Endothelial cell of hepatic sinusoid (primary cell): ENCODE results near the gene PHLDB1.

Source experiments
- in situ Hi-C: cut with HindIII; loops from 2 replicates; pipeline ENCODE4 v1.10.0; 2017; ENCODE audit warnings: low sequenced_read_pairs

PHLDB1 gene

DNA sequence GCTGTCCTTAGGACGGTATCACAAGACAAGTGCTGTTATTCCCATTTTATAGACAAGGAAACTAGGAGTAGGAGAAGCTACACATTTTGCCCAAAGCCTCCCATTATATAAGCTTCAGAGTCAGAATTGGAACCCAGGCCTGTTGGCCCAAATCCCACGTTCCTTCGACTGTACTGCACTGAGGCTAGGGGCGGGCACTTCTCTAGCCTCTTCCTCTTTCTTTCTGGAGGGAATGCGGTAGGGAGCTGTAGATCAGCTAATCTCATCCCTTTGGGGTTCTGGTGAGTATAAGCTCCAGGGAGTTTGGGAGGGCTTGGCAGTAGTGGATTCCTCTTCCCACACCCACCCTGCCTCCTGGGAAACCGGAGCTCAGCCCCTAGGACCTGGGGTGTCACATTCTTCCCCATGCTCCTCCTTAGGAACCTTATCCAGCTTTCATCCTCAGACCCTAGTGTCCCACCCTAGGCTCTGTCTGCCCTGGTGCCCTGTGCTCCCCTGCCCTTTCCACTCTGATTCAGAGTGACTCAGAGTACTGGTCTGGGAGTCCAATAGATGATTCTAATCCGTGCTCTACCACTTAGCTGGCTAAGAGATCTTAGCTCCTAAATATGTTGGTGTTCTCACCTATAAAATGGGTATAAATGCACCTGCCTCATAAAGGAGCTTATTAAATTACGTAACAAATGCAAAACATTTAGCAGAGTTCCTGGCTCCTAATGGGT lies 29.3 kb downstream of the PHLDB1 start:
- in situ Hi-C loops, result no loop called here

DNA sequence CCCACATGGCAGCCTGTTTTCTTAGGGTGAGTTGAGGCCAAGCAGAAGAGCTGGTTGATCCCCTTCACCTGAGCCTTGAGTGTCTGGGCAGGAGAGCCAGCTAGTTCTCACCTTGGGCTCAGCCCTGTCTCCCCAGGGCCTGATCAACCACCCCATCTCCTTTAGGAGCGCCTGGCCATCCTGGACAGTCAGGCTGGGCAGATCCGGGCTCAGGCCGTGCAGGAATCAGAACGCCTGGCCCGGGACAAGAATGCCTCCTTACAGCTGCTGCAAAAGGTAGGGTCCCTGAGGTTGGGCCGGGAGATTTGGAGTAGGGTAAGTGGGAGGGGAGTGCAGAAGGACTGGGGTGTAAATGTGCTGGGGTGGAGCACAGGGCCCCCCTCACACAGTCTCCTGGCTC lies 31.3 kb downstream of the PHLDB1 start:
- in situ Hi-C loops, result no loop called here

DNA sequence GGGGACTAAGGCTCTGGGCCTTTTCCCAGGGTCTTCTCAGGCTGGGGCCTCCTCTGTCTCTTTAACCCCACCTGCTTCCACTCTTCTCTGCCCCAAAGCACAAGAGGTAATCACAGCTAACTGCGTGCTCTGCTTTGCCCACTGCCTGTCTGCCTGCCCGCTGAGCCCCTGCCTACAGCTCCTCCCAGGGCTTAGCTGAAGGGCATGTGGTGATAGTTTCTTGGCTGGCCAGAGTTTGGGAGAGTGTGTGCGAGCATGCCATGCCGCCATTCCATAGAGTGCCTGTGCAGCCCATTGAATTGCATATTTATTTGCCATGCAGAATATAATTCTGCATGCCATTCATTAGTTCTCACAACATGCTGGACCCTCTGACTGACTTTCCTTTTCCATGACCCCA lies 32.5 kb downstream of the PHLDB1 start:
- in situ Hi-C loops, result no loop called here

DNA sequence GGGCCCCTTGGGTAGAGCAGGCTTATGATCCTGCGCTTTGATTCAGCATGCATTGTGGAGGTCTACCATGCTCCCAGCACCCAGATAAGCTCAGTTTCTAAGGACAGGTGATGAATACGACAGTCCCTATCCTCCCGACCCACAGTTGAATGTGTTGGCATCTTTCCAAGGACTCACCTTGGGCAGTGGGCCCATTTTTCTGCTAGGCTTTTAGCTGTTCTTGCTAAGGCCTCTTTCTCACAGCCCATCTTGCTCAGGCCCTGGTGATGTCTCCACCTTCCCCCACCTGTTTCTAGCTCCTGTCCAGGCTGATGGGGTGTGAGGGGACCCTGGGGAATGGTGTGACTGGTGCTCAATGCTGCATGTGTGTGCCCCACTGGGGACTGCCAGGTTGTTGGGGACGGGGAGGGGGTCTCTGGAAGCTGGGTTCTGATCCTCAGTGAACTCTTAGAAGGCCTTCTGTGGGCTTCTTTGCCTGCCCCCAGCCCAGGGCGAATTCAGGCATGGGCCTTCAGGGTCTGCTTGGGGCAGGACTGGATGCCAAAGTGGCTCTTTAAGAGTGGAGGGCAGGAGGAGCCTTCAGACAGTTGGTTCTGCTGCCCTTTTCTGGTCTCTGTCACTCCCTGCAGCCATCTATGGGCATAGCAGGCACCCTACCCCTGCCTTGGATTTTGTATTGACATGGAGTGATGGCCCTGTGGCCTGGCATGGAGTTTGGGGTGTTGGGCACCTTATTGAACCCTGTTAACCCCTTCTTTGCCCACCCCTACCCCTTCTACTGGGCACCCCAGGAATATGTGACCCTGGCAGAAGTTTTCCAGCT lies 33.1 kb downstream of the PHLDB1 start:
- in situ Hi-C loops, result no loop called here

DNA sequence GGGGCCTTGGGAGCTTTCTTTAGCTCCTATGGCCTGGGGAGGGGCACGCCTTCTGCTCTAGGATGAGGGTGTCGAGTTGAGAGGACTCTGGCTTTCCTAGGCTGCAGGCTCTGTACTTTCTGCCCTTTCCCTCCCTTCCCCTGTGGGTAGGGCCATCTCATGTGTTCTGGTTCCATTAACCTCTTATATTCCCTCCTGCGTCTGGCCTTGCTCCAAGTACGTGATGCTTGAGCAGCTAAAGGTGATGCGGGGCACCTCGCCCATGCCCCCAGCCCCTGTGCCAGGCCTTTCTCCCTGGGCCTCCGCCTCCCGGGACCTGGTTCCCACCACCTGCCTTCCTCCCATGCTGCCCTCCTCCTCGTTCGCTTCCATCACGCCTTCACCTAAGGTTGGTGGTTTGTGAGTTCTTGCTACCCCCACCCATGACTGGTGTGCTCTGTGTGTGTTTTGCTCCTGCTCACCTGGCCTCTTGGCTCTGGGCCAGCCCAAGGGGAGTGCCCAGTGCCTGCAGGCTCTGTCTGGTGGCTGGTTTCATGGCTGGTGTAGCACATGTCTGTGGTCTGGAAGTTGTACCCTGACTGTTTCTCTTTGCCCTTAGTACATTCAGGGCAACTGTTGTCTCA lies 34.1 kb downstream of the PHLDB1 start:
- in situ Hi-C loops, result no loop called here

DNA sequence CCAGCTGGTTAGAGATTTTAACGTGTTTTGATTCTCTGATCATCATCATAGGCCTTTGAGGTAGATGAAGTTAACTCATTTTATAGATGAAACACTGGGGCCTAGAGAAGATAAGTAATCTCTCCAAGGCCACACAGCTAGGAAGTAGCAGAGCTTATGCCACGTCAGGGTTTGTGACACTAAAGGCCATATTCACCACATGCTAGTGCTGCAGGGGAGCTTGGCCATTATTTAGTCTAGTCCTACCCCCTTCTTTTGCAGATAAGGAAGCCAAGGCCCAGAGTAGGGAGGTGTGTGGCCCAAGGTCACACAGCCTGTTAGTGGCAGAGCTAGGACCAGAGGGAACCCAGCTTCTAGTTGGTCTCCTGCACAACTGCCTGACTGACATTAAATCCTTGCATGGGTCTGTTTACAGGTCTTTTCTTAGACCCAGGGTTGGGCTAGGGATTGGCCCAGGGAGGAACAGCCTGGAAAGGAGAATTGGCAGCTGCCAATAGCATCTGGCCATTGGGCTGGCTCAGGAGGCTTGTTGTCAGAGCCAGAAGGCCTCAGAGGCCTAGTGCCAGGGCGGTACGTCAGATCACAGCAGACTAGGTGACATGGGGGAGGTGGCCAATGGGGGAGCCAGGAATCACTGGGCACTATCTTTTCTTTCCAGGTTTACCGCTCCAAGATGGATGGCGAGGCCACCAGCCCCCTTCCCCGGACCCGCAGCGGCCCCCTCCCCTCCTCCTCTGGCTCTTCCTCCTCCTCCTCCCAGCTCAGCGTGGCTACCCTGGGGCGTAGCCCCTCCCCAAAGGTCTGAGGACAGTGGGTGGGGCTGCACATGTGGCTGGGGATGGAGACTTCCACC lies 36.0 kb downstream of the PHLDB1 start:
- in situ Hi-C loops, result no loop called here

DNA sequence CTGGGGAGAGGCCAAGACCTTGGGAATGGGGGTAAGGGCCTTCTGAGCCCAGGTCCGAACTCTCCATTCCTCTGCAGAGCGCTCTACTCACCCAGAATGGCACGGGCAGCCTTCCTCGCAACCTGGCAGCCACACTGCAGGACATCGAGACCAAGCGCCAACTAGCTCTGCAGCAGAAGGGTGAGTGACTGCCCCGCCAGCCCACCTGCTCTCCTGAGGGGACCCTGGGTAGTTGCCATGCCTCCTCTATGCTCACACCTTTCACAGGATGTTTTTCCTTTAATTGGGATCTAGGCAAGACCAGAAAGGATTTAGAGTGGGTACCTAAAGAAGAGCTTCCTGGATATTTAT lies 36.6 kb downstream of the PHLDB1 start:
- in situ Hi-C loops, result no loop called here

DNA sequence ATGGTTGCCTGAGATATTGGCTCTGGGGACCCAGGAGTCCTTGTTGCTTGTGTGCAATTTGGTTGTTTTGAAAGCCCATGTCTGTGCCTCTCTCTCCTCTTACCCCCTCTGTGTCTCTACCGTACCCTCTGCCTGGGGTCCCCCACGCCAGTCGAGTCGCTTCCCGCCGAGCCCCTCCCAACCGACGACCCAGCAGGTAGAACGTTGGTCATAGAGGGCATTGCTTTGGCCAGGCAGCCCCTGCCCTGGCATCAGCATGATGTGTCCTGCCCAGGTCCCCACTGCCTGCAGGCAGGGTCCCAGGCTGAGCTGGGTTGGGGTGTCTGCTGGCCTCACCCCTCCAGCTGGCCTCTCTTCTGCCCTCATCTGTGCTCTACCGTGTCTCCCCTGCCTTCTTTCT lies 37.1 kb downstream of the PHLDB1 start:
- in situ Hi-C loops, result no loop called here

DNA sequence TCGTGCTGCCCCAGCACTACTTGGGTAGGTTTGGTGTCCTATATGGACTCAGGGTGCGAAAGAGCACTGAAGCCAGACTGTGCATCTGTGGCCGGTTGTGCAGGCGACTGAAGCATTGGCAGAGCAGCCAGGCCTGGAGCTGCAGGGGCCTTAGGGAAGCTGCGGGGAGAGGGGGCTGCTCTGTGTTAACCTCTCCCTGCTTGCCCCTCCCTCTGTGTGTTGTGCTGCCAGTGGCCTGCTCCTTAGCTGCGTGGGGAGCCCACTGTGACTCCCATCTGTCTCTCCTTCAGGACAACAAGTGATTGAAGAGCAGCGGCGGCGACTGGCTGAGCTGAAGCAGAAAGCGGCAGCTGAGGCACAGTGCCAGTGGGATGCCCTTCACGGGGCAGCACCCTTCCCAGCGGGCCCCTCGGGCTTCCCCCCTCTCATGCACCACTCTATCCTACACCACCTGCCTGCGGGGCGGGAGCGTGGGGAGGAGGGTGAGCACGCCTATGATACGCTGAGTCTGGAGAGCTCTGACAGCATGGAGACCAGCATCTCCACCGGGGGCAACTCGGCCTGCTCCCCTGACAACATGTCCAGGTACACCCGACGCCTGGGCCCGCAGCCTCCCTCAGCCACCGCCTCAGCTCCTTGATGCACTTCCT lies 37.8 kb downstream of the PHLDB1 start:
- in situ Hi-C loops, result no loop called here

DNA sequence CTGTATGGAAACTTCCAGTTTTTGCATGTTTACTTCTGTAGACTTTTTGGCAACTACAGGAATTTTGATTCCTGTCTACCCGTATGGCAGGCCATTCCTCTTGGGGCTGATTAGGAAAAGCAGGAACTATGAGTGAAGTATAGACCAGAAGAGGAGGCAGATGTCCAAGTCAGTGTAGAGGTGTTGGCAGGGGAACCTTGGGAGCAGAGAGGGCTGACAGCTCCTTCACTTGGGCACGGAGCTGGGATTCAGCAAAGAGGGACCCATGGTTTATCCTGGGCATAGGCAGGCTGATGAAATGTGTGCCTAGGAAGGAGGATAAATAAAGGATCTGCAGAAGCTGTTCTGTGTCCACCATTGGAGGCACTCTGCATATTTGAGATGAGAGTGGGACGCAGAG lies 39.0 kb downstream of the PHLDB1 start:
- in situ Hi-C loops, result no loop called here

DNA sequence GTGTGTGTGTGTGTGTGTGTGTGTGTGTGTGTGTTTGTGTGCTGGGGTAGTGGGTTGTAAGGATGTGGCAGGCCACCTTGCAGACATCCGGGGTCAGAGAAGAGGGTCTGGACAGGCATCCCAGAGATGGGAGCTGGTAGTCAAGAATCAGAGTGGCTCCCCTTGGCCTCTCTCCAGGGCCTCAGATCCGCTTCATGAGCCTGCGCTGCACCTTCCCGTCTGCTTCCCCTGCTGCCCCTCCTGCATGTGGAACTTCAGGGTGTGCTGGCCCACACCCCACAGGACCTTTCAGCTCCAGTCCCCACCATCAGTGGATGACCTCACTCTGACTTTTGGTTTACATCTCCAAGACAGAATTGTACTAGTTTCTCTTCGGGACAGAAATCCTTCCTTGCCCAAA lies 40.9 kb downstream of the PHLDB1 start:
- in situ Hi-C loops, result no loop called here

DNA sequence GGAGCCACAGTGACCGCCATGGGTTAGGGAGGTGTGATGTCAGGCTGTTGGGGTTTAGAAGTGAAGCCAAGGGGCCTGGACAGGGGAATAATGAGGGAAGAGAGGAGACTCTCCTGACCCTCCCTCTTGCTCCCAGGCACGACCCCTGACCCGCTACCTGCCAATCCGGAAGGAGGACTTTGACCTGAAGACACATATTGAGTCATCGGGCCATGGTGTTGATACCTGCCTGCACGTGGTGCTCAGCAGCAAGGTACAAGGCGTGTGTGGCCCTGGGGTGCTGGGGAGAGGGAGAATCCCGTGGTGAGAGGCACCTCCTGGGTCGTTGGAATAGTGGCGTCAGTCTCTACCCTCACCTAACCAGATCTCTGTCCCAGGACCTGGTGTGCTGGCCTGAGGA lies 42.5 kb downstream of the PHLDB1 start:
- in situ Hi-C loops, result no loop called here

DNA sequence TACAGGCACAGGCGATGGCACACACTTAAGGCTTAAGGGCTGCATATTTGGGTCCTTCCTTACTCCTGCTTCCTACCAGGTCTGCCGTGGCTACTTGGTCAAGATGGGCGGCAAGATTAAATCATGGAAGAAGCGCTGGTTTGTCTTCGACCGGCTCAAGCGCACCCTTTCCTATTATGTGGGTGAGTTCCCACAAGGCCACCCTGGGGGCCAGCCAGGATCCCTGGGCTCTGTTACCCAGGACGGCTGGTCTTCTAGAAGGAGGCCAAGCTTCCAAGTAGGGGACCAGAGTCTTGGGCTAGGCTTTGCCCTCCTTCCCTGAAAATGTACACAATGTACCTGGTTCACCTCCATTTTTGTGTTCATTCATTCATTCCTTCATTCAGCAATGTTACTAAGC lies 43.0 kb downstream of the PHLDB1 start:
- in situ Hi-C loops, result no loop called here

DNA sequence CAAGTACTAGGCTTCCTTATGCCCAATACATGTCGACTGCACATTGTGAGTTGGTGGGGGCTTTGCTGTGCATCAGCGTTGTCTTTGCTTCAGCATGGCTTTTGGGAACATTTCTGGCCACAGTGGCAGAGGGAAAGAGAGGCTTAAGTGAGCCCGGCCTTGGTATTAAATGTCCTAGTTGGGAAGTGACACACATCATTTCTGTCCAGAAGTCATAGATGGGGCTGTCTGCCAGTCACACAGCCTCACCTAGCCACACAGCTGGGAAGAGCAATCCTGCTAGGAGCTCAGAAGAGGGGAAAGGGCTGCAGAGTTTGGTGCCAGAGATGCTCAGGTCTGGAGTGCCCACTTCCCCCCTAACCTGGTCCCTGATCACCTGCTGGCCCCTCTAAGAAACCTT lies 44.4 kb downstream of the PHLDB1 start:
- in situ Hi-C loops, result no loop called here

DNA sequence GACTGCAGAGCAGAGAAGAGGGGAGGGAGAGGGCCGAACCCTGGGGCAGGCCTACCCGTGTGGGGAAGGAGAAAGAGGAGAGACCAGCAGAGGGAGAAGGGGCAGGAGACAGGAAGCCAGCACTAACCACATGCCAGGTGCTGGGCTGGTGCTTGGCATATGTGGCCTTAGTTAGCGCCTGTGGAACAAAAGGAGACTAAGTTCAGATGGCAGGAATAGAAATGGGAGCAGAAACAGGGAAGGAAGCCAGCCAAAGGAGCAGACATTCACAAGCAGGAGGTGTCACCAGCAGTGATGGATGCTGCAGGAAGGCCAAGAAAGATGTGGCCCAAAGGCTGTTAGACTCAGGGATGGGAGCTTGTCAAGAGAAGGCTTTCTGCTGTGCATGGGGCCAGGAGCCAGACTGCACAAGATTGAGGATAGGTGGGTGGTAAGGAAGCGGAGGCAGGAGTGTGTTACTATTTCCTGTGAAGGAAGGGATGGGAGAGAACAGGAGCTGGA lies 45.3 kb downstream of the PHLDB1 start:
- in situ Hi-C loops, result no loop called here

DNA sequence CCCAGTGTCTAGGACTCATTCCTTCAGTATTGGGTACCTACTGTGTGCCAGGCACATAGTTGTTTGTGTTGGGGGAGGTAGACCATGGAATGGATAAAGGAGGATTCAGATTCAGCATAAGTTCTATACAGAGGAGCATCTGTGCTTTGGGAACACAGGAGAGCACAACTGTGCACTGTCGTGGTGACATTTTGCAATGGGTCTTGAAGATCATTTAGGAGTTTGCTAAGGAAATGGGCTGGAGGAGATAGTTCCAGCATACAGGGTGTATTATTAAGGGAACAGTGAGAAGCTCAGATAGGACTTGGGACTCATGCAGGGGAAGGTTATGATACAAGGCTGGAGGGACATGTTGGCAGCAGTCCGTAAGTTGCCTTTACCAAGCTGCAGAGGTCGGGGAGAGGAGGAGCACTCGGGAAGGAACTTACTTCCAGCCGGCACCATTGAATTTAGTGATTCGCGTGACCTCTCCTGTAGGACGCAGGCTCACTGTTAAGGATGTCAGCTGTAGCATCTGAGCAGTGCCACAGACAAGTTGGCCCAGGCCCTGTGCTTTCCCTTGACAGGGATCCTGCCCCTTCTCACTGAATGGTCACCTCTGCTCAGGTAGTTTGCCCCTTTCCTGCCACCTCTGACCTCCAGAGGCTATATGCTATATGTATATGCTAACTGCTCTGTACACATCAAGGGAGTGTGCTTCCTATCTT lies 46.4 kb downstream of the PHLDB1 start:
- in situ Hi-C loops, result no loop called here

DNA sequence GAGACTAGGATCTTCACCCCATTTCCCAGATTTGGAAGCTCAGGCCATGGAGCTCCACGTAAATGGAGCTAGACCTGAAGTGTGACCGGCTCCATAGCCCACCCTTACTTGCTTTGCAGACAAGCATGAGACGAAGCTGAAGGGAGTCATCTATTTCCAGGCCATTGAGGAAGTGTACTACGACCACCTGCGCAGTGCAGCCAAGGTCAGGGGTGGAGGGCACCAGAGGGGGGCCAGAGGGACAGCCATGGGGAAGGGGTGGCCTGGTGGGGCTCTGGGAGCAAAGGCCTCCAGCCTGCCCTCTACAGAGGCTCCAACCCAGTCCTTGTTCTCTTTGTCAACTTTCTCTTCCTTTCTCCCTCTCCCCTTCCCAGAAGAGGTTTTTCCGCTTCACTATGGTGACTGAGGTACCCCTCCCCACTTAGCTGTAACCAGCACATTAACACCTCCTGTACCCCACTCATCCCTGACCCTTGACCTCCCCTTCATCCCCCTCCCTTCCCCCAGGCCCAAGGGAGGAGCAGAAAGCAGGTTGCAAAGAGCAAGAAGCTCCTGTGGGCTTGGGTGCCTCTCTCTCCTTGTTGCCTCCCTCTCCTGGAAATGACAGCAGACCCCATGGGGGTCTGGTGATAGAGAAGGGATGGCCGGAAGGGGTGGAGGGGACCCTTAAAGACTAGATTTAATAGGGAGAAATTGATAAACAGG lies 48.2 kb downstream of the PHLDB1 start:
- in situ Hi-C loops, result no loop called here

DNA sequence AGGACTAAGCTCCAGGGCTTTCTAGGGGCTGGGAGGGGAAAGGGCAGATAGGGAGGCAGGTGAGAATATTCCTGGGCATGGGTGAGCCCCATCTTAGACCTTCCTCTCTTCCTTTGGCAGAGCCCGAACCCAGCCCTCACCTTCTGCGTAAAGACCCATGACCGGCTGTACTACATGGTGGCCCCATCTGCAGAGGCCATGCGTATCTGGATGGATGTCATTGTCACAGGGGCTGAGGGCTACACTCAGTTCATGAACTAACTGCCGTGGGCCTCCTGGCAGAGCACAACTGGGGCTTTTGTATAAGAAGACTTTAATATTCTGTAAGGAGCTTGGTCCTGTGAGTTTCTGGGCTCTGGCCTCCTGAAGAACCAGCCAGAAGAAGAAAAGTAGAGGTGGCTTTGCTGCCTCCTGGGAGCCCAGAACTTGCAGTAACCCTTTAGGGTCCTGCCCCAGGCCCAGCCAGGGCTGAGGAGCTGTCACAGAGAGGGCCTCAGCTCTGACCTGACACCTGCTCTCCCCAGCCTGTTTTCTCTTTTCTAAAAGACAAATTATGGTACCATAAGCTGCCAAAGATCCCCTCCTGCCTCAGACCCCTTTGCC lies 49.2 kb downstream of the PHLDB1 start:
- in situ Hi-C loops, result no loop called here

DNA sequence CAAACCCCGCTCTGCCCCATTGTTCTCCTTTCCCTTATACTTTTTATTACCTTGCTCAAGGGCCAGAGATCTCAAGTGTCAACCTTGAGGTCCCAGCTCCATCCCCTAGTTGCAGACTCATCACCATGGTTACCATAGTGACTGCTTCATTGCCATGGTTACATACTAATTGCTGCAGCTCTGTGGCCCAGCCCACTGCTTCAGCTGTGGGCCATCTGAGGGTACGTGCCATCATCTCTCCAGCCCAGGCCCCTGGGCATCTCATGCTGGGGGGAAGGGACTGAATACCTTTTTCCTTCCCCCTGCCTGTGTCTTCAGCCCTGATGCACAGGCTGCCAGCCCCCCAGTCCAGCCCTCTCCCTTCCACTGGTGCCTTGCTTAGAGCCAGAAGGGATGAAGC lies 49.8 kb downstream of the PHLDB1 start:
- in situ Hi-C loops, result no loop called here
